Neural progenitor cell (in vitro differentiated cells): ENCODE measurements around the gene SOD2.

ENCODE experiments used
- CTCF ChIP-seq: fragments of 200-600 bp; sonication (generic); IDR thresholded peaks from 2 replicates; pipeline ENCODE4 v1.5.1; 2017; ENCODE audit warnings: antibody characterized with exemption, mild to moderate bottlenecking
- EZH2 ChIP-seq: fragments of 200-600 bp; sonication (generic); IDR thresholded peaks from 2 replicates; pipeline ENCODE4 v1.6.1; 2017; ENCODE audit warnings: antibody characterized with exemption, mild to moderate bottlenecking, moderate library complexity
- EZH2phosphoT487 ChIP-seq: fragments of 200-600 bp; sonication (generic); IDR thresholded peaks from 2 replicates; pipeline ENCODE4 v1.6.1; 2017; ENCODE audit warnings: antibody characterized with exemption

- TF ChIP-seq CTCF (no peak), EZH2 (no peak), EZH2phosphoT487 (peak; percentile 25)
Measured at GRCh38 chr6:159726255-159726917, 33.3 kb upstream of the SOD2 start.
